DOHH2 (cell line): ENCODE results near the gene RPTOR.

Source experiments
- H3F3A ChIP-seq: fragments of 200-600 bp; sonication (generic), shearing (Covaris generic); 2 replicates; pipeline ENCODE4 v1.6.0; 2016; ENCODE audit warnings: antibody characterized with exemption, mild to moderate bottlenecking; ENCODE audit not compliant: control insufficient read depth, insufficient read depth
- H3K27ac ChIP-seq: fragments of 200-600 bp; sonication (generic); 2 replicates; pipeline ENCODE4 v1.5.1; 2014; ENCODE audit warnings: low read depth, mild to moderate bottlenecking, low read length, moderate library complexity
- H3K27me3 ChIP-seq: fragments of 200-600 bp; sonication (generic); 2 replicates; pipeline ENCODE4 v1.6.1; 2014; ENCODE audit warnings: mild to moderate bottlenecking, low read length, mixed read lengths; ENCODE audit not compliant: control insufficient read depth
- H3K36me3 ChIP-seq: fragments of 200-600 bp; sonication (generic); 2 replicates; pipeline ENCODE4 v1.6.1; 2014; ENCODE audit warnings: mild to moderate bottlenecking, low read length, moderate library complexity, mixed read lengths; ENCODE audit not compliant: control insufficient read depth
- H3K4me1 ChIP-seq: fragments of 200-600 bp; sonication (generic); 2 replicates; pipeline ENCODE4 v1.6.1; 2014; ENCODE audit warnings: mild to moderate bottlenecking, low read length, mixed read lengths; ENCODE audit not compliant: control insufficient read depth
- H3K4me2 ChIP-seq: fragments of 200-600 bp; sonication (generic); 2 replicates; pipeline ENCODE4 v1.6.0; 2014; ENCODE audit warnings: mild to moderate bottlenecking, low read length, moderate library complexity
- H3K4me3 ChIP-seq: fragments of 200-600 bp; sonication (generic); 2 replicates; pipeline ENCODE4 v1.5.1; 2014; ENCODE audit warnings: mild to moderate bottlenecking, low read length, mixed read lengths
- H3K79me2 ChIP-seq: fragments of 200-600 bp; sonication (generic); 2 replicates; pipeline ENCODE4 v1.6.1; 2014; ENCODE audit warnings: mild to moderate bottlenecking, low read length, mixed read lengths; ENCODE audit not compliant: control insufficient read depth
- H3K9me2 ChIP-seq: fragments of 200-600 bp; sonication (generic); replicated peaks from 2 replicates; pipeline ENCODE4 v1.6.1; 2014; ENCODE audit warnings: mild to moderate bottlenecking, low read length, mixed read lengths; ENCODE audit not compliant: control insufficient read depth
- H3K9me3 ChIP-seq: fragments of 200-600 bp; sonication (generic); 2 replicates; pipeline ENCODE4 v1.6.1; 2014; ENCODE audit warnings: antibody characterized with exemption, low read length, mixed read lengths; ENCODE audit not compliant: control insufficient read depth, insufficient read depth
- H4K20me1 ChIP-seq: fragments of 200-600 bp; sonication (generic); 2 replicates; pipeline ENCODE4 v1.6.0; 2014; ENCODE audit warnings: low read depth, mild to moderate bottlenecking, antibody characterized with exemption, low read length, moderate library complexity; ENCODE audit not compliant: control insufficient read depth, insufficient read depth
- EZH2phosphoT487 ChIP-seq: fragments of 200-600 bp; sonication (generic); IDR thresholded peaks from 2 replicates; pipeline ENCODE4 v1.6.1; 2017; ENCODE audit warnings: borderline replicate concordance, mild to moderate bottlenecking, antibody characterized with exemption, low read length, moderate library complexity, mixed read lengths
- TF ChIP-seq, protein P1 (sequence below): fragments of 200-600 bp; sonication (generic); IDR thresholded peaks from one replicate; pipeline ENCODE4 v1.5.1; 2014; ENCODE audit warnings: antibody characterized with exemption, mild to moderate bottlenecking, low read depth, low read length; ENCODE audit not compliant: poor library complexity, severe bottlenecking

RPTOR gene

DNA sequence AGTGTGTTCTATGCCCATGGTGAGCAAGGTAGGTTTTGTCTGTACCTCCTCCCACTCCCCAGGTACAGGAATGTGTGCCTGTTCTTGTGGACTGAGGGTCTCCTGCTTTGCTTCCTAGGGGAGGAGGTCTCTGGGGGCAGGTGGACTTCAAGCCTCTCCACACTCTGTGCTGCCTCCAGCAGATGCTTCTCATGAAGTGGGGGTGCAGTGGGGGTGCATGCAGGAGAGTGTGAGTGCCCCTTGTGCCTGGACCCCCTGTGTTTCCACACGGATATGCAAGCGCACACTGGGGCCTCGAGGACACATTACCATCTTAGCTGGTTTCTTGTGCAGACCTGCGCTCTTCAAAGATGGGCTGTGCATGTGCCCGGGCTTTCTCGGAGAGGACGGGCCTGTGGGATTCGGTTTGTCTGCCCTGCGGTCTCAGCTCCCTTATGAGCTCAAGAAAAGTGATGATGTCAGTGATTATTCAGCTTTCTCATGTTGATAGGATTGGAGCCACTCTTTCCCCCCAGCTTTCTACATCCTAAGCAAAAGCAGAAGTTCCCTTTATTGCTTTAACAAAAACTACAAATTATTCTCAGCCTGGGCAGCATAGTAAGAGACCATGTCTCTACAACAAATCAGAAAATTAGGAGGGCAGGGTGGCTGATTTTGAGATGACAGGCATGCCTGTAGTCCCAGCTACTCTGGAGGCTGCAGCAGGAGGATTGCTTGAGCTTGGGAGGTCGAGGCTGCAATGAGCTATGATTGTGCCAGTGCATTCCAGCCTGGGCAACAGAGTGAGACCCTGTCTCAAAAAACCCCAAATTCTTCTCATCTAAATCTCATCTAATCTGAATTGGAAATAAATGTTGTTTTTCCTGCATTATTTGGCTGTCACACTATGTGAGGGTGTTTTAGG, 86.8 kb downstream of the RPTOR start:
- peaks cover 63% of the 10 kb centered on the region for H3K79me2 ChIP-seq
- H3K4me2 ChIP-seq = no peak overlapping the region
- H3K4me3 ChIP-seq = no peak overlapping the region
- no peaks in the 10 kb centered on the region; the same call in 1 of the 2 replicates for H3K9me3 ChIP-seq
- H4K20me1 ChIP-seq = no peaks in the 10 kb centered on the region
- no peaks in the 10 kb centered on the region for H3K4me1 ChIP-seq
- peaks cover 1% of the 10 kb centered on the region; the same call in 1 of the 2 replicates for H3K36me3 ChIP-seq
- H3K27ac ChIP-seq = no peak overlapping the region
- no peaks in the 10 kb centered on the region for H3K27me3 ChIP-seq
- peaks cover 3% of the 10 kb centered on the region; the same call in 1 of the 2 replicates for H3F3A ChIP-seq
- no peaks in the 10 kb centered on the region for H3K9me2 ChIP-seq
- TF ChIP-seq, protein P1, sequence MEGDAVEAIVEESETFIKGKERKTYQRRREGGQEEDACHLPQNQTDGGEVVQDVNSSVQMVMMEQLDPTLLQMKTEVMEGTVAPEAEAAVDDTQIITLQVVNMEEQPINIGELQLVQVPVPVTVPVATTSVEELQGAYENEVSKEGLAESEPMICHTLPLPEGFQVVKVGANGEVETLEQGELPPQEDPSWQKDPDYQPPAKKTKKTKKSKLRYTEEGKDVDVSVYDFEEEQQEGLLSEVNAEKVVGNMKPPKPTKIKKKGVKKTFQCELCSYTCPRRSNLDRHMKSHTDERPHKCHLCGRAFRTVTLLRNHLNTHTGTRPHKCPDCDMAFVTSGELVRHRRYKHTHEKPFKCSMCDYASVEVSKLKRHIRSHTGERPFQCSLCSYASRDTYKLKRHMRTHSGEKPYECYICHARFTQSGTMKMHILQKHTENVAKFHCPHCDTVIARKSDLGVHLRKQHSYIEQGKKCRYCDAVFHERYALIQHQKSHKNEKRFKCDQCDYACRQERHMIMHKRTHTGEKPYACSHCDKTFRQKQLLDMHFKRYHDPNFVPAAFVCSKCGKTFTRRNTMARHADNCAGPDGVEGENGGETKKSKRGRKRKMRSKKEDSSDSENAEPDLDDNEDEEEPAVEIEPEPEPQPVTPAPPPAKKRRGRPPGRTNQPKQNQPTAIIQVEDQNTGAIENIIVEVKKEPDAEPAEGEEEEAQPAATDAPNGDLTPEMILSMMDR = no peak
- TF ChIP-seq EZH2phosphoT487 = no peak

DNA sequence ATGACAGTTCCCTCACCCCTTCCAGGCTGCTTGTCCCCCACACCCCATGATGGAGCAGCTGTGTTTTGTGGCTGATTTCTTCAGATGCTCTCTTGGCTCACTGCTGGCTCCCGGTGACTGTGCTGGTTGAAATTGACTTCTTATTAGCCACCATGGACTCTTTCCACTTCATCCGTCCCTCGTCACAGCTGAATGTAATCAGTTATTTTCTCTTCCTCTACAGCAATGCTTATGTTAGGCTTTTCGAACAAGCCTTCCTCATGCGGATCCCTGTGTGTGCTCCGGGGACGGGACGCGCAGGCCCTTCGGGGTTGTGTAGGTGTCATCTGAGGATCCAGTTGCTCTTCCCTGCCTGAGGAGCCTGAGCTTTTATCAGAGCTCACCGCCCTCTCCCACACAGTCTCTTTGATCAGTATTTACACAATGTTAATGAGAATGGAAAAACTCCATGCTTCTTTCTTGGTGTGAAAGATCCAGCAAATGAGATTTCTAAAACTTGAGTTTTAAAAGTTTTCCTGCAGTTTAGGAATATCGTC, 87.5 kb downstream of the RPTOR start:
- Histone ChIP-seq H3K9me2 (no peaks in the 10 kb centered on the region), H3K27me3 (no peaks in the 10 kb centered on the region), H3K4me1 (no peaks in the 10 kb centered on the region), H3K4me3 (no peak overlapping the region), H3K4me2 (no peak overlapping the region), H4K20me1 (no peaks in the 10 kb centered on the region), H3F3A (peaks cover 3% of the 10 kb centered on the region; the same call in 1 of the 2 replicates), H3K27ac (no peak overlapping the region), H3K79me2 (peaks cover 71% of the 10 kb centered on the region), H3K36me3 (no peaks in the 10 kb centered on the region; the same call in 1 of the 2 replicates), H3K9me3 (no peaks in the 10 kb centered on the region; the same call in 1 of the 2 replicates)
- TF ChIP-seq, protein P1 = no peak
- TF ChIP-seq EZH2phosphoT487 = no peak

DNA sequence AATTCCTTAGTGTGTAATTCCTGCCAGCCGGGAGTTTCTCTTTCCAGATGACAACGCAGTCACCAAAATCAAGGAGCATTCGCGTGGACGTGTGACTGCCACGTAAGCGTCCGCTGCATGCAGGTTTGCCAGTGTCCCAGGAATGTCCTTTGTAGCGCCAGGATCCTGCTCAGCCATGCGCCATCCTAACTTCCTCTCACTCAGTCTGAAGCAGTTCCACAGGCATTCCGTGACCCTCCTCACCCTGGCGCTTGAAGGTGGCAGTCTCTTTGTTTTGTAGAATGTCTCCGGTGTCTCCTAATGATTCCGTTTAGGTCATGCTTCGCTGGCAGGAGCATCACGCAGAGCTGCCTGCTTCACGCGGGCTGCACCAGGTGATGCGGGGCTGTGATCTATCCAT, 88.6 kb downstream of the RPTOR start:
- TF ChIP-seq, protein P1 = no peak
- TF ChIP-seq EZH2phosphoT487 = no peak
- no peaks in the 10 kb centered on the region for H3K9me2 ChIP-seq
- no peaks in the 10 kb centered on the region; the same call in 1 of the 2 replicates for H3K9me3 ChIP-seq
- peaks cover 3% of the 10 kb centered on the region; the same call in 1 of the 2 replicates for H3F3A ChIP-seq
- no peaks in the 10 kb centered on the region for H4K20me1 ChIP-seq
- H3K27me3 ChIP-seq = no peaks in the 10 kb centered on the region
- no peaks in the 10 kb centered on the region for H3K4me1 ChIP-seq
- H3K36me3 ChIP-seq = no peaks in the 10 kb centered on the region; the same call in 1 of the 2 replicates
- H3K27ac ChIP-seq = no peak overlapping the region
- peaks cover 80% of the 10 kb centered on the region for H3K79me2 ChIP-seq
- H3K4me3 ChIP-seq = no peak overlapping the region
- H3K4me2 ChIP-seq = no peak overlapping the region
